Stimulated activated memory B cell treated with anti-CD40 and anti-IgM and Interleukin-4, amounts not matched to agents 10 μg/mL and 1 μg/mL and 100 μg/mL, for 72 hours (primary cell): ENCODE data around the gene CACNG7.
"Not testable (repeated sequence)": the region's sequence is repeated elsewhere in the genome, so short reads cannot be mapped to it uniquely, and the experiment has no call there.

Experiments
- ATAC-seq: fragments of 150-1000 bp; cut with Tn5 transposase; 2 replicates; pipeline ENCODE4 v1.10.0; 2021
- H3K27ac Mint-ChIP-seq: one replicate; pipeline ENCODE4 v1.8.0; 2022; ENCODE audit warnings: mild to moderate bottlenecking, mixed read lengths
- H3K27me3 Mint-ChIP-seq: one replicate; pipeline ENCODE4 v1.8.0; 2022; ENCODE audit warnings: mixed read lengths
- H3K36me3 Mint-ChIP-seq: one replicate; pipeline ENCODE4 v1.8.0; 2022; ENCODE audit warnings: mixed read lengths
- H3K4me1 Mint-ChIP-seq: one replicate; pipeline ENCODE4 v1.8.0; 2022; ENCODE audit warnings: mixed read lengths
- H3K4me3 Mint-ChIP-seq: one replicate; pipeline ENCODE4 v1.8.0; 2022; ENCODE audit warnings: mild to moderate bottlenecking, moderate library complexity, mixed read lengths
- H3K9me3 Mint-ChIP-seq: one replicate; pipeline ENCODE4 v1.8.0; 2022; ENCODE audit warnings: mixed read lengths

The CACNG7 gene

GRCh38 chr19:53908935-53909415, at the start of gene CACNG7:
Gene CACNG7, plus strand, starts transcription at chr19:53909278. Its CDS starts 3,554 bp downstream, at chr19:53912832.
- H3K4me3 Mint-ChIP-seq: peak within 1 kb of the TSS; percentile 2
- peaks cover 12% of the 10 kb centered on the region for H3K36me3 Mint-ChIP-seq
- peaks cover 18% of the 10 kb centered on the region for H3K9me3 Mint-ChIP-seq
- H3K27me3 Mint-ChIP-seq: peaks cover 76% of the 10 kb centered on the region
- no peak within 1 kb of the TSS for H3K27ac Mint-ChIP-seq
- ATAC-seq: no peak
- peaks cover 21% of the 10 kb centered on the region for H3K4me1 Mint-ChIP-seq

- no peak overlapping the region for H3K4me3 Mint-ChIP-seq
- peaks cover 46% of the 10 kb centered on the region for H3K27me3 Mint-ChIP-seq
- no peaks in the 10 kb centered on the region for H3K36me3 Mint-ChIP-seq
- H3K4me1 Mint-ChIP-seq: peaks cover 22% of the 10 kb centered on the region
- ATAC-seq: no peak
- H3K9me3 Mint-ChIP-seq: no peaks in the 10 kb centered on the region
- H3K27ac Mint-ChIP-seq: no peak overlapping the region
Measured at GRCh38 chr19:53864308-53864836, 44.7 kb upstream of the CACNG7 start.

GRCh38 chr19:53865523-53865917, 43.6 kb upstream of the CACNG7 start:
- no peak overlapping the region for H3K4me3 Mint-ChIP-seq
- no peaks in the 10 kb centered on the region for H3K36me3 Mint-ChIP-seq
- H3K27ac Mint-ChIP-seq: no peak overlapping the region
- H3K9me3 Mint-ChIP-seq: no peaks in the 10 kb centered on the region
- peaks cover 46% of the 10 kb centered on the region for H3K27me3 Mint-ChIP-seq
- H3K4me1 Mint-ChIP-seq: peaks cover 25% of the 10 kb centered on the region
- no peak for ATAC-seq

GRCh38 chr19:53865918-53866864, 42.9 kb upstream of the CACNG7 start:
- ATAC-seq: no peak
- no peaks in the 10 kb centered on the region for H3K9me3 Mint-ChIP-seq
- no peaks in the 10 kb centered on the region for H3K36me3 Mint-ChIP-seq
- peak overlapping the region; percentile 79 for H3K27ac Mint-ChIP-seq
- H3K4me1 Mint-ChIP-seq: peaks cover 32% of the 10 kb centered on the region
- H3K27me3 Mint-ChIP-seq: peaks cover 46% of the 10 kb centered on the region
- peak overlapping the region; percentile 70 for H3K4me3 Mint-ChIP-seq

GRCh38 chr19:53866865-53867224, 42.2 kb upstream of the CACNG7 start:
- no peaks in the 10 kb centered on the region for H3K9me3 Mint-ChIP-seq
- H3K4me3 Mint-ChIP-seq: no peak overlapping the region
- ATAC-seq: no peak
- H3K27me3 Mint-ChIP-seq: peaks cover 46% of the 10 kb centered on the region
- H3K4me1 Mint-ChIP-seq: peaks cover 38% of the 10 kb centered on the region
- peaks cover 5% of the 10 kb centered on the region for H3K36me3 Mint-ChIP-seq
- peak overlapping the region; percentile 79 for H3K27ac Mint-ChIP-seq

GRCh38 chr19:53867225-53868090, 41.6 kb upstream of the CACNG7 start, which contains the start of gene MYADM:
Gene MYADM, plus strand, starts transcription at chr19:53867883. Its CDS starts 5,647 bp downstream, at chr19:53873530.
- H3K27ac Mint-ChIP-seq: peak within 1 kb of the TSS; percentile 79
- no peaks in the 10 kb centered on the region for H3K9me3 Mint-ChIP-seq
- H3K4me1 Mint-ChIP-seq: peaks cover 38% of the 10 kb centered on the region
- H3K4me3 Mint-ChIP-seq: peak within 1 kb of the TSS; percentile 85
- peaks cover 5% of the 10 kb centered on the region for H3K36me3 Mint-ChIP-seq
- peak; percentile 86 for ATAC-seq
- peaks cover 46% of the 10 kb centered on the region for H3K27me3 Mint-ChIP-seq

GRCh38 chr19:53868091-53868891, 40.8 kb upstream of the CACNG7 start:
- Mint-ChIP-seq H3K4me3 (peak overlapping the region; percentile 85), H3K27me3 (peaks cover 46% of the 10 kb centered on the region), H3K9me3 (no peaks in the 10 kb centered on the region), H3K27ac (peak overlapping the region; percentile 79), H3K36me3 (peaks cover 5% of the 10 kb centered on the region), H3K4me1 (peaks cover 38% of the 10 kb centered on the region)
- no peak for ATAC-seq

- Mint-ChIP-seq H3K27me3 (peaks cover 45% of the 10 kb centered on the region), H3K4me3 (peak overlapping the region; percentile 73), H3K9me3 (peaks cover 6% of the 10 kb centered on the region), H3K27ac (peak overlapping the region; percentile 29), H3K4me1 (peaks cover 43% of the 10 kb centered on the region), H3K36me3 (peaks cover 13% of the 10 kb centered on the region)
- ATAC-seq: peak; percentile 44
Measured at GRCh38 chr19:53868892-53869804, 39.9 kb upstream of the CACNG7 start.

GRCh38 chr19:53869805-53870484, 39.1 kb upstream of the CACNG7 start:
- peak overlapping the region; percentile 29 for H3K27ac Mint-ChIP-seq
- not testable (repeated sequence) for ATAC-seq
- peaks cover 21% of the 10 kb centered on the region for H3K36me3 Mint-ChIP-seq
- peaks cover 37% of the 10 kb centered on the region for H3K27me3 Mint-ChIP-seq
- H3K4me3 Mint-ChIP-seq: peak overlapping the region; percentile 73
- H3K4me1 Mint-ChIP-seq: peaks cover 50% of the 10 kb centered on the region
- peaks cover 11% of the 10 kb centered on the region for H3K9me3 Mint-ChIP-seq

- Mint-ChIP-seq H3K4me3 (peak overlapping the region; percentile 40), H3K27me3 (peaks cover 32% of the 10 kb centered on the region), H3K36me3 (peaks cover 23% of the 10 kb centered on the region), H3K4me1 (peaks cover 50% of the 10 kb centered on the region), H3K9me3 (peaks cover 11% of the 10 kb centered on the region), H3K27ac (no peak overlapping the region)
- ATAC-seq: no peak
Measured at GRCh38 chr19:53870485-53870844, 38.6 kb upstream of the CACNG7 start.

GRCh38 chr19:53871454-53871853, 37.6 kb upstream of the CACNG7 start:
- Mint-ChIP-seq H3K27me3 (peaks cover 22% of the 10 kb centered on the region), H3K36me3 (peaks cover 23% of the 10 kb centered on the region), H3K27ac (no peak overlapping the region), H3K4me1 (peaks cover 46% of the 10 kb centered on the region), H3K4me3 (no peak overlapping the region), H3K9me3 (peaks cover 11% of the 10 kb centered on the region)
- no peak for ATAC-seq

GRCh38 chr19:53872762-53873161, 36.3 kb upstream of the CACNG7 start:
- no peak overlapping the region for H3K27ac Mint-ChIP-seq
- no peak overlapping the region for H3K4me3 Mint-ChIP-seq

More at GRCh38 chr19:53872762-53873161, 36.3 kb upstream of the CACNG7 start:
- no peak for ATAC-seq
- Mint-ChIP-seq H3K9me3 (peaks cover 11% of the 10 kb centered on the region), H3K4me1 (peaks cover 41% of the 10 kb centered on the region), H3K27me3 (peaks cover 17% of the 10 kb centered on the region), H3K36me3 (peaks cover 23% of the 10 kb centered on the region)
